CD4-positive, alpha-beta T cell (primary cell): ENCODE results near the gene PITX3. TPM values are rescaled to one million over a fixed set of nuclear protein-coding genes. Genes with fewer than 3 reads are reported as not detected.

Experiments used
- ATAC-seq: fragments of 200-7000 bp; cut with Tn5 transposase; one replicate; pipeline ENCODE4 v1.10.0; 2022; ENCODE audit warnings: mild to moderate bottlenecking; ENCODE audit not compliant: poor library complexity
- CTCF ChIA-PET: fragments of 350-600 bp; sonication (Branson Sonifier 250); formaldehyde crosslinking; loops from one replicate; lab custom pipeline; 2021; ENCODE audit warnings: antibody characterized with exemption, inconsistent platforms; lab: Charles Lee
- POLR2A ChIA-PET: fragments of 350-600 bp; sonication (Branson Sonifier 250); formaldehyde crosslinking; loops from one replicate; lab custom pipeline; 2021; ENCODE audit warnings: antibody characterized with exemption, inconsistent platforms; lab: Charles Lee
- DNase-seq, 14 experiments: peaks; one replicate each; pipeline ENCODE4 v3.0.0-alpha.2; 2013 to 2020; ENCODE audit warnings: mixed read lengths in 2 of 14
- H3K27ac ChIP-seq, 2 donors: one replicate each; pipeline versions ENCODE4 v1.5.1 to v1.7.0; 2013; ENCODE audit warnings: low read length in 2 of 2, low read depth in 1 of 2, mild to moderate bottlenecking in 1 of 2
- H3K27me3 ChIP-seq, 2 experiments: 1 replicate in 1 of 2; 2 replicates in 1 of 2; pipeline versions ENCODE4 v1.6.1 to v1.7.0; 2013; ENCODE audit warnings: low read length in 2 of 2, control low read depth in 1 of 2, mild to moderate bottlenecking in 1 of 2, moderate library complexity in 1 of 2; ENCODE audit not compliant: insufficient read depth in 2 of 2, control insufficient read depth in 1 of 2
- H3K36me3 ChIP-seq: one replicate; pipeline ENCODE4 v1.6.1; 2013; ENCODE audit warnings: low read length, control low read depth; ENCODE audit not compliant: insufficient read depth
- H3K4me1 ChIP-seq: one replicate; pipeline ENCODE4 v1.6.1; 2013; ENCODE audit warnings: low read length, control low read depth; ENCODE audit not compliant: insufficient read depth
- H3K4me3 ChIP-seq: one replicate; pipeline ENCODE4 v1.5.1; 2013; ENCODE audit warnings: mild to moderate bottlenecking, low read length, moderate library complexity
- H3K9me3 ChIP-seq, 2 experiments: 1 replicate in 1 of 2; 2 replicates in 1 of 2; pipeline versions ENCODE4 v1.6.1 to v1.7.0; 2013; ENCODE audit warnings: low read length in 2 of 2, mild to moderate bottlenecking in 2 of 2, control low read depth in 1 of 2, moderate library complexity in 1 of 2; ENCODE audit not compliant: control insufficient read depth in 1 of 2, insufficient read depth in 1 of 2
- H3K27ac Mint-ChIP-seq: one replicate; pipeline ENCODE4 v1.8.0; 2020; ENCODE audit warnings: mixed read lengths
- H3K27me3 Mint-ChIP-seq: one replicate; pipeline ENCODE4 v1.8.0; 2021; ENCODE audit warnings: mixed read lengths
- H3K36me3 Mint-ChIP-seq: one replicate; pipeline ENCODE4 v1.8.0; 2021; ENCODE audit warnings: low read depth, mixed read lengths
- H3K4me1 Mint-ChIP-seq: one replicate; pipeline ENCODE4 v1.8.0; 2021; ENCODE audit warnings: low read depth, mixed read lengths
- H3K4me3 Mint-ChIP-seq: one replicate; pipeline ENCODE4 v1.8.0; 2020; ENCODE audit warnings: mild to moderate bottlenecking, mixed read lengths
- H3K9me3 Mint-ChIP-seq: one replicate; pipeline ENCODE4 v1.8.0; 2020; ENCODE audit warnings: mixed read lengths
- CTCF ChIP-seq: fragments of 200-600 bp; IDR thresholded peaks from one replicate; pipeline ENCODE4 v1.8.0; 2022; ENCODE audit warnings: antibody characterized with exemption, mild to moderate bottlenecking
- intact Hi-C, 2 experiments: fragments of 100-400 bp; cut with DNase I in 1 of 2; cut with micrococcal nuclease in 1 of 2; formaldehyde crosslinking; loops; one replicate each; pipeline versions ENCODE4 v1.15.1 to v1.9.0; 2023 to 2025; cut with DNase I, micrococcal nuclease
- total RNA-seq, 174 experiments: library from RNA in 2 of 174; stranded (reverse) in 2 of 174; gene quantifications; one replicate each; pipeline ENCODE4 v1.2.3 and lab custom pipeline; 2021 to 2026

The PITX3 gene
- total RNA-seq, 2 experiments from 2014 or later, result not detected

- peaks cover 54% of the 10 kb centered on the region for H3K4me1 ChIP-seq
- no peak for ATAC-seq
- Mint-ChIP-seq H3K27ac (peak overlapping the region; percentile 86), H3K4me1 (peaks cover 54% of the 10 kb centered on the region), H3K4me3 (peak overlapping the region; percentile 96), H3K27me3 (peaks cover 30% of the 10 kb centered on the region), H3K9me3 (no peaks in the 10 kb centered on the region), H3K36me3 (peaks cover 25% of the 10 kb centered on the region)
- intact Hi-C loops, result loop anchor here (5.0 kb wide), 3 partner anchors 106 to 409 kb away; partner anchors contain the start of gene NFKB2 (in 1 of the 2)
- no peak for TF ChIP-seq CTCF
- peak overlapping the region; percentile 74 for H3K4me3 ChIP-seq
- ChIA-PET CTCF (interaction anchor here (9.2 kb wide), 1 partner anchor 15 kb away, joined by 79 read pairs; no protein-coding TSS in a partner anchor), POLR2A (interaction anchor here (0.6 to 1.1 kb wide), 2 partner anchors 15 to 20 kb away, joined by 3 read pairs; no protein-coding TSS in a partner anchor)
- H3K36me3 ChIP-seq, result peaks cover 16% of the 10 kb centered on the region
- H3K9me3 ChIP-seq, result no peaks in the 10 kb centered on the region
- H3K27me3 ChIP-seq, result peaks cover 11 to 20% of the 10 kb centered on the region in 2 experiments
- no peak for DNase-seq
- H3K27ac ChIP-seq, result no peak overlapping the region
Measured at GRCh38 chr10:102246261-102246660, 4.9 kb upstream of the PITX3 start.

- Mint-ChIP-seq H3K4me3 (peak overlapping the region; percentile 96), H3K4me1 (peaks cover 56% of the 10 kb centered on the region), H3K36me3 (peaks cover 25% of the 10 kb centered on the region), H3K9me3 (no peaks in the 10 kb centered on the region), H3K27me3 (peaks cover 34% of the 10 kb centered on the region), H3K27ac (peak overlapping the region; percentile 86)
- ChIA-PET POLR2A (interaction anchor here (0.6 to 2.3 kb wide), 13 partner anchors 13 to 947 kb away, joined by 3 to 10 read pairs (median 3); partner anchors contain the start of genes ACTR1A, CUEDC2, NFKB2 and PPRC1), CTCF (interaction anchor here (0.9 to 9.2 kb wide), 2 partner anchors 14 to 76 kb away, joined by 3 to 79 read pairs; no protein-coding TSS in a partner anchor)
- no peak for TF ChIP-seq CTCF
- Histone ChIP-seq H3K4me3 (peak overlapping the region; percentile 74), H3K36me3 (peaks cover 16% of the 10 kb centered on the region), H3K9me3 (peaks cover 0 to 3% of the 10 kb centered on the region in 2 experiments), H3K27me3 (peaks cover 14 to 24% of the 10 kb centered on the region in 2 experiments), H3K4me1 (peaks cover 57% of the 10 kb centered on the region), H3K27ac (peak overlapping the region; percentile 84 to 88)
- DNase-seq, result no peak
- intact Hi-C loops, result loop anchor here (1.0 to 5.0 kb wide), 4 partner anchors 15 to 409 kb away; partner anchors contain the start of gene NFKB2 (in 1 of the 2)
- no peak for ATAC-seq
Measured at GRCh38 chr10:102245932-102246251, 4.6 kb upstream of the PITX3 start.

GRCh38 chr10:102245082-102245931, 4.0 kb upstream of the PITX3 start, which contains the start of gene GBF1:
Gene GBF1, plus strand, starts transcription at chr10:102245532. Its CDS starts 13,407 bp downstream, at chr10:102258939.
- H3K4me3 Mint-ChIP-seq, result peak within 1 kb of the TSS; percentile 96
- Histone ChIP-seq H3K27ac (peak within 1 kb of the TSS; percentile 84 to 88), H3K36me3 (peaks cover 14% of the 10 kb centered on the region), H3K9me3 (peaks cover 0 to 9% of the 10 kb centered on the region in 2 experiments), H3K27me3 (peaks cover 20 to 28% of the 10 kb centered on the region in 2 experiments), H3K4me1 (peaks cover 60% of the 10 kb centered on the region), H3K4me3 (peak within 1 kb of the TSS; percentile 74)
- ChIA-PET CTCF (interaction anchor here (0.5 to 9.2 kb wide), 3 partner anchors 14 to 100 kb away, joined by 3 to 79 read pairs (median 3); no protein-coding TSS in a partner anchor), POLR2A (interaction anchor here (0.6 to 2.3 kb wide), 14 partner anchors 12 to 947 kb away, joined by 3 to 10 read pairs (median 3); partner anchors contain the start of genes ACTR1A, CUEDC2, ELOVL3 and NFKB2)
- no peak for TF ChIP-seq CTCF
- H3K9me3 Mint-ChIP-seq, result no peaks in the 10 kb centered on the region
- peak; percentile 76 to 99 (median 84) for DNase-seq
- peaks cover 40% of the 10 kb centered on the region for H3K27me3 Mint-ChIP-seq
- H3K4me1 Mint-ChIP-seq, result peaks cover 58% of the 10 kb centered on the region
- intact Hi-C loops, result loop anchor here (1.0 to 5.0 kb wide), 4 partner anchors 14 to 408 kb away; partner anchors contain the start of gene NFKB2 (in 1 of the 2)
- peak; percentile 89 for ATAC-seq
- peak within 1 kb of the TSS; percentile 86 for H3K27ac Mint-ChIP-seq
- peaks cover 25% of the 10 kb centered on the region for H3K36me3 Mint-ChIP-seq
